GM11168 (cell line): ENCODE results near the gene SLAMF9.

Source experiments
- in situ Hi-C: fragments of 300-500 bp; cut with MboI; formaldehyde crosslinking; loops from one replicate; pipeline ENCODE4 v1.12.0; 2022; ENCODE audit warnings: low sequenced_read_pairs; ENCODE audit not compliant: unreplicated experiment

The SLAMF9 gene

GRCh38 chr1:159936273-159936904 lies 17.6 kb downstream of the SLAMF9 start:
- in situ Hi-C loops = loop anchor here (5.0 kb wide), 1 partner anchor 71 kb away; no protein-coding TSS in a partner anchor

DNA sequence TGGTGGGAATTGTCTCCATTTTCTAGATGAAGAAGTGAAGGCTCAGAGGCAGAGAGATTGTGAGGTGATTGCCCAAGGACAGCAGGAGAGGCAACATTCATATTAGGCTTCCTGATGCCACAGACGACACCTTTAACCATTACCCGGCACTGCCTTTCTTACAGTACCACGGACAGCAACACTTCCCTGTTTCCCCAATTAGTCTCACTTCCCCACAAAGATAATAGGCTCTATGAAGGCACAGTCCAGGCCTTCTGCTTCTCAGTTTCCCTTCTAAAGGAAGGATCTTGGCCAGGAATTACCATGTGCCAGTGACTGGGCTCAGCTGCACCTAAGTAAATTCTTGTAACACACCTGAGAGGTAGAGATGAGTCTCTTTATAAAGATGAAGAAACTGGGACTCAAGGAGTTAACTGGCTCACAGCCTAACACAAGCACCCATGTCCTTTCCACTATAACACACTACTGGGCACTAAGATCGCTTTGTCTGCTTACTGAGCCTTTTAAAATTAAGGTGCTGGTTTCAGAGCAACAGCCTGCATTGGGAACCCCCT lies 18.2 kb downstream of the SLAMF9 start:
- in situ Hi-C loops = loop anchor here (5.0 kb wide), 1 partner anchor 72 kb away; no protein-coding TSS in a partner anchor

GRCh38 chr1:159935305-159935704 lies 18.7 kb downstream of the SLAMF9 start:
- in situ Hi-C loops = loop anchor here (5.0 kb wide), 1 partner anchor 72 kb away; no protein-coding TSS in a partner anchor

- in situ Hi-C loops = loop anchor here (5.0 kb wide), 1 partner anchor 73 kb away; no protein-coding TSS in a partner anchor
These were observed 19.6 kb downstream of the SLAMF9 start for GRCh38 chr1:159934136-159935039.

- in situ Hi-C loops = no loop called here
These were observed 20.7 kb downstream of the SLAMF9 start for GRCh38 chr1:159933347-159933746.

DNA sequence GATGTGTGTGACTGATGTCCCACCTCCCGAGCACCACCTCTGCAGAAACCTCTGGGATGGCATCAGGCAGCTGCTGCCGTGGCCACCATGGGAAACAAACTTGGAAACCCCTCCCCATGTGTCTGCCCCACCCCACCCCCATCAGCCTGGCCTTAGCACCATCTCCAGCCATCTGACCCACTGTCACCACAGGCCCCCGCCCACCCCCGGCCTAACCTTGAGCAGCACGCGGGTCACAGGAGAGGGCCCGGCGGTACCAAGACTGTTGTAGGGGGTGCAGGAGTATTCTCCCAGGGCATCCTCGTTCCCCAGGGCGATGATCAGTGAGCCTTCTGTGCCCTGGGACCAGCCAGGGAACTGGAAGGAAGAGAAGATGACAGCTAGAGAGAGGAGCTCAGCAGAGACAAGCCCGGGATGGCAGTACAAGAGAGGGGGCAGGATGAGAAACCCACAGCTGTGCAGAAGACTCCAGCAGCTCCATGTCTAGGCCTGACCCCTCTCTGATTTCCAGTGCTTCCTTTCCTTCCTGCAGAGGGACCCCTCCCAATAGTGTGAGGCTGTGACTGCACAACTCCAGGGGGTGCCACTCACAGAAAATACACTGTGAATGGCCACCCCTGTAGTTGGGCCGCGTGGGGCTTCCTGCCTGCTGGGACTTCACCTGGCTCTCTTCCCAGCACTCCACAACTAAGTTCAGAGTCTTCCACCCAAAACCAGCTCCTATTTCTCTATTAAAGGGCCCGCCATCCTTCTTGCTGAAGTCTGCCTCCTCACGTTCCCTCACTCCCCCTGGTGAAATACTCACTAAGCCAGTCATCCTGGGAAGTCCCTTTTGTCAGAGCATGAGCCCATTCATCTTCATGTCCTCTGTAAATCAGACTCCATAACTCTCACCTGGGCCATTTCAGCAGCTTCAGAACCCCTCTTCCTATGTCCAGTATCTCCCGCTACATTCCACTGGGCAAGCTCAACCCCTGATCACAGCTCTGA lies 21.4 kb downstream of the SLAMF9 start:
- in situ Hi-C loops = no loop called here

GRCh38 chr1:159931795-159932173 lies 22.3 kb downstream of the SLAMF9 start:
- in situ Hi-C loops = no loop called here

- in situ Hi-C loops = no loop called here
These were observed 22.8 kb downstream of the SLAMF9 start for GRCh38 chr1:159931101-159931794.

DNA sequence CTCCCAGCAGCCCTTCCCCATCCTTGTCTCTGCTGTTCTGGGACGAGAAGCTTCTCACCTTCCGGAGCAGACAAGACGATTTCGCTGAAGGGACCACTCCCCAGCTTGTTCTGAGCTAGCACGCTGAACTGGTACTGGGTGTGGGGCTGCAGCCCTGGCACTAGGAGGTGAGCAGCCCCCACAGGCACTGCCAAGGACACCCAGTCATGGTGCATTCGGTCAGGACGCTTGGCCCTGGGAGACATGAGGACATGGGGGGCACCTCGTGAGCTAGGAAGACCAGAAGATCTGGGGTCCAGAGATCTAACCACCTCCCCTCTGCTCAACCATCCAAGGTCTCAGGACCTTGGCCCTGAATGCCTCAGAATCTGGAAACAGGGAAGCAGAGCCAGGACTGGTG lies 23.4 kb downstream of the SLAMF9 start:
- in situ Hi-C loops = no loop called here

- in situ Hi-C loops = no loop called here
These were observed 23.8 kb downstream of the SLAMF9 start for GRCh38 chr1:159930216-159930615.

DNA sequence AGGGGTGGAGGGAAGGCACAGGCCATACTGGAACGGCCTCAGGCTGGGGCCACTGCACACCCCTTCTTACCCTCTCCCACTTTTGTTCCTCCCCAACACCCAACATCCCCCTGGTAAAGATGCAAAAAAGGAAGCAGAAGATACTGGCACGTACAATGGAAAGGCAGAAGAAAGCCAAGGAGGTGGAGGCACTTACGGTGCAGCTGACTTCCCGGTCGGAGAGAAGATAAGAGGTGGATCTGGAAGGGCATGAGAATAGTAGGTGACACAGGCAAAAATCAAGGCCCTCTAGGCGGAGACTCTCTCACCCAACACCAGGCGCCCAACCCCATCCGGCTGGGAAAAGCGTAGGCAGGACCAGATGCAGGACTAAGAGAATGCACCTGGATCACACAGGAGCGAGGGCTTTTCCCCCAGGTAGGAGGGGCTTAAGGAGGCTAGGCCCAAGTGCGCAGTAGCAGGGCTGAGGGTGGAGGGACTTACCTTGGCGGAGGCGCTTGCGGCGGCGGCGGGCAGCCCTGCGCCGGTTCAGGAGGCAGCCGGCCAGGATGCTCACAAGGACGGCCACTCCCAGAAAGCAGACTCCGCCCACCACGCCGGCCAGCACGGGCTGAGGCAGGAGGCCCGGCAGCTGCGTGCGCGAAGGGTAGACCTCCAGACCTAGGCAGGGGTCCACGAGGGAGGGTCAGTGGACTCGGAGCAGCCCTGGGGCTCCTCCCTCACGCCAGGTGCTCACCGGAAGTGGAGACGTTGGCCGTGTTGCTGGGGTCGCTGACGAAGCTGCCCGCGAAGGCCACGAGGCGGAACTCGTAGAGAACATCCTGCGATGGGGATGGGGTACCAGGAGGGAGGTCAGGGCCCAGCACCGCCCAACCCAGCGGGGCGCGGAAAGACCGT lies 24.6 kb downstream of the SLAMF9 start:
- in situ Hi-C loops = no loop called here

GRCh38 chr1:159928491-159929050 lies 25.5 kb downstream of the SLAMF9 start:
- in situ Hi-C loops = no loop called here

DNA sequence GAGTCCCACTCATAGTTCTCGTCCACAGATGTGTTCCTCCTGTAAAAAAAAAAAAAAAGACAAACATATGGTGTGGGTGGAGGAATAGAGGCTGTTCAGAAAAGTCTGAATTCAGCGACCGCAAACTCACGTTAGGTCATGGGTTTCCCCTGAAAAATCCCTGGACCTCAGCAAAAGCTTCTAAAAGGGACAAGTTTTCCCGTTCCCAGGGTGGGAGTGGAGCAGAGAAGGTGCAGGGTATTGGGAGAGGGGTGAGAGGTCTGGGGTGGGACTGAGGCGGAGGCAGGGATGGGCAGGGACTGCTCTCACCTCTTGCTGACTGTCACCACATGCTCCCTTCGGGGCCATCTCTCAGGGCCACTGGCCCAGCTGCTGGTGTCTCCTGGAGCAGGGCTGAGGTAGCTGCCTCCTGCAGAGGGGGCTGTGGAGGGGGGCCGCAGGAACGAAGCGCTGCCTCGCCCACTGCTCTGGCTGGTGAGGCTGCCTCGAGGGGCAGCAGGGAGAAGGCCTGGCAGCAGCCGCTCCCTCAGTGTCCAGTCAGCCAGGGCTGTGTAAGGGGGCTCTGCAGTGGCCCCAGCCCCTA lies 26.1 kb downstream of the SLAMF9 start:
- in situ Hi-C loops = no loop called here

DNA sequence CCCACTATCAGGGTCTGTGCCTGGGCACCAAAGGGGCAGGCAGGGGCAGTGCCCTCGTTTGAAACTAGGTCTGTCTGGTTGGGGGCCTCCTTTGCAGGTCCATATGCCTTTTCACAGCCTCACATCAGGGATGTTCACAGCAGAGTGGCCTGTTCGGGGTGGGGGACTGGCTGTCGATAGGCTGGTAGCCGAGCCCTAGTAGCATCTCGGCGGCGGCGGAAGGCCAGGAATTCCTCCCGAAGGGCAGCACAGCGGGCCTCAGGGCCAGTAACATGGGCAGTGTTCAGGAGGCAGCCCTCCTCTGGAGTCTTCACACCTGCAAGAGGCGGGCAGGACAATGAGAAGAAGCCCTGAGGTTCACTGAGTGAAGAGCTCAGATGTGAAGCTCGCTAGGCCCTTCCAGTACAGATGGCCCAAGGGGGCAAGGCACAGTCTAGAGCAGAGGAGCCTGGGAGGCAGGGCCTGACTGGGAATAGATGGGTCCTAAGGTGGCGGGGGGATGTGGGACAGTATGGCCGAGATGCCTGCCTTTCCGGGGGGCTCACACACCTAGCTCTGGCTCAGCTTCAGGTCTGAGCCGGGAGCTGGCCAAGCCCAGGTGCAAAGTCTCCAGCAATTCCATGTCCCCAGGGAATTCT lies 26.7 kb downstream of the SLAMF9 start:
- in situ Hi-C loops = no loop called here

DNA sequence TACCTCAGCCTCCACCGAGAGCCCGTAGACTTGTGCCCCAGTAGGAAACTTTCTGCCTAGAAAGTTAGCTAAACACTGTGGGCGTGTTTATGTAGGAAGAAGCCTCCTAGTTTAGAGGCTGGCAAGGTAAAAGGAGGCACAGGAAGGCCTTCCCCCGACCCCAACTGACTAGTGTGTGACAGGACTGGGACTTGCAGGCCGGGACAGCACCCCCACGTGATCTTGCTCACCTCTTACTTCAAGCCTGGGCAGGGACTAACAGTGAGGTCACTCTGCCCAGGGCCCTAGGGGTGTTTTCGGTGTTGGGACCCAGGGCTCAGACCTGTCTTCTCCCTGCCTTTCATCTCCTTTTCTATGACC lies 28.3 kb downstream of the SLAMF9 start:
- in situ Hi-C loops = no loop called here

- in situ Hi-C loops = no loop called here
These were observed 29.0 kb downstream of the SLAMF9 start, which contains the start of gene TAGLN2 for GRCh38 chr1:159924791-159925718. TSS of gene TAGLN2 (minus strand) at chr1:159925507. CDS start at chr1:159920509, 4,998 bp downstream.
